ENCODE measurements around the gene DHX29.
"Not testable (repeated sequence)": the region's sequence is repeated elsewhere in the genome, so short reads cannot be mapped to it uniquely, and the experiment has no call there.

The DHX29 gene

DNA sequence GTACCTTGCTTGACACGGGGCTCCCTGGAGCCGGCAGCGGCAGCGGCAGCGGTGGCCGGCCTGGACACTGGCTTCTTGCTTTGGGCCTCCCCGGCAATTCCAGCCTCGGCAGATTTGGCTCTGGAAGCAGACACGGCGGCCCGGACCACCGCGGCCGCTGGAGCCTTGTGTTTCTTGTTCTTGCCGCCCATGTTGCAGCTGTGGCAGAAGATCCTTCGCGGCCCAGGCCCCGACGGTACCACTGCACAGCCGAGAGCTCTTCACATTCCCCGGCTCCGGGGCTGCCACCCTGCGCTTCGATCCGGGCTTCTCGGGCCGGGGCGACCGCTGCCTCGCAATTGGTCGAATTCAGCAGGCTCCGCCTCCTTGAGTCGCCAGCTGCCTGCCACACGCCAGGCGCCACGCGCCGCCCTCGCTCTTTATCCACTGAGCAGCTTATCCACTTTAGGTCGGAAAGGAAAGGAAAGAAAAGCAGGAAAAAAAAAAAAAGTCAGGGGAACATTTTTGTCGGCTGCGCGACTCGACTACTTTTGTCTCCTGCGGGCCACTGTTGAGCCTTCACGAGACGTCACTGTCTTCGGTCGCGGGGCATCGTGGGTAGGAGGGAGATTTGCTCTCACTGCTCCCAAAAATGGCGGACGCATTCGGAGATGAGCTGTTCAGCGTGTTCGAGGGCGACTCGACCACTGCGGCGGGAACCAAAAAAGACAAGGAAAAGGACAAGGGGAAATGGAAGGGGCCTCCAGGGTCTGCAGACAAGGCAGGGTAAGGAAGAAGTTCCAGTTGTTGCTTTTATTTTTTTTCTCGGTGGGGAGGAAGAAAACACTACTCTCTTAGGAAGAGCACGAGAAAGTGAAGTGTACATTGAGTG is at the start of gene DHX29, which contains the start of gene MTREX:
Gene DHX29 (minus strand): TSS at position 312 of the 871 bp plus-strand sequence. CDS start 121 bp downstream, at position 191.
Gene MTREX (plus strand): TSS at position 607 of the 871 bp plus-strand sequence. CDS start 25 bp downstream, at position 632.
- peak; percentile 90 to 94 for DNase-seq

DNA sequence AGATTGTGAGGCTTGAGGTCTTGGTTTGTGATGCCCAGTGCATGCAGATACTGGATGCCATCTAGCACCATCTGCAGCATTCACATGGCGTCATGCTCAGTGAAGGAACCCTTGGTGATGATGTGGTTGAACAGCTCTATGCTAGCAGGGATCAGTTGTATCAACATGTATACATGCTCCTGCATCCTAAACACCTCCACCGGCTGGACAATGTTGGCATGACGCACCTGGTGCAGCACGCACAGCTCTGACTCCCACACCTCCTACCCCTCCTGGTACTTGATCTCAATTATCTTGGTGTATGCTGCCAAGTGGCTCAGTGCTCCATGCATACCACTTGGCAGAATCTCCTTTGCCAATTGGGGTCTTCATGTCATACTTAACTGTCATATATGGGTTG is 49.4 kb upstream of the DHX29 start:
- no peak for DNase-seq

DNA sequence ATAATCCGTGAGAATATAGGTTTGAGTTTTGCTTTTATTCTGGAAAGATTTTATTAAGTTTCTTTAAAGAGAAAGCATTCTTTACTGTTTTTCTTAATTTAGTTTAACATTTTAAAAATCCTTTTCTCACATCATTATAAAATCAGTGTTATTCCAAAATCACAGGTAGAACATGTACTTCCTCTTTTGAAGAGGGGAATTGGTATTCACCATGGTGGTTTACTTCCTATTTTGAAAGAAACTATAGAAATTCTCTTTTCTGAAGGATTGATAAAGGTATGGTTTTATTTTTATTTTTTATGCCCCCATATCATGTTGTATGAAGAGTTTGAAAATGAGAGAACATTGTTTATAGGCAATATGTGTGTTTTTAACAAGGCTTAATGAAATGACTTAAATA is 43.3 kb upstream of the DHX29 start:
- no peak for DNase-seq

- DNase-seq: no peak
Measured at GRCh38 chr5:55347786-55348185, 40.3 kb upstream of the DHX29 start.

DNA sequence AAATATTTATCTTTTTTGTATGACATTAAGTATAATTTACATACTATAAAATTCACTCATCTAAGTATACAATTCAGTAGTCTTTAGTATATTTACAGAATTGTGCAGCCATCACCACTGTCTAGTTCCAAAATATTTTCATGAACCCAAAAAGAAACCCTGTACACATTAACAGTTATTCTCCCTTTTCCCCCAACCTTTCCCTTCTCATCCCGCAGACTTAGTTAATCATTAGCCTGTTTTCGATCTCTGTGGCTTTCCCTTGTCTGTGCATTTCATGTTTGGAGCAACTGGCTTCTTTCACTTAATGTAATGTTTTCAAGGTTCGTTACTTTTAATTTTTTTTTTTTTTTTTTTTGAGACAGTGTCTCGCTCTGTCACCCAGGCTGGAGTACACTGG is 37.8 kb upstream of the DHX29 start:
- no peak for DNase-seq

GRCh38 chr5:55344392-55344992 is 37.0 kb upstream of the DHX29 start:
- DNase-seq: peak; percentile 6 to 36

- no peak for DNase-seq
Measured at GRCh38 chr5:55343609-55344008, 36.1 kb upstream of the DHX29 start.

GRCh38 chr5:55343107-55343506 is 35.6 kb upstream of the DHX29 start:
- DNase-seq: no peak

GRCh38 chr5:55338810-55339243 is 31.3 kb upstream of the DHX29 start:
- DNase-seq: no peak

GRCh38 chr5:55338092-55338613 is 30.7 kb upstream of the DHX29 start:
- DNase-seq: no peak

- no peak for DNase-seq
Measured at GRCh38 chr5:55333811-55334210, 26.3 kb upstream of the DHX29 start.

- DNase-seq: no peak
Measured at GRCh38 chr5:55333017-55333416, 25.5 kb upstream of the DHX29 start.

- DNase-seq: no peak
Measured at GRCh38 chr5:55331321-55331720, 23.8 kb upstream of the DHX29 start.

DNA sequence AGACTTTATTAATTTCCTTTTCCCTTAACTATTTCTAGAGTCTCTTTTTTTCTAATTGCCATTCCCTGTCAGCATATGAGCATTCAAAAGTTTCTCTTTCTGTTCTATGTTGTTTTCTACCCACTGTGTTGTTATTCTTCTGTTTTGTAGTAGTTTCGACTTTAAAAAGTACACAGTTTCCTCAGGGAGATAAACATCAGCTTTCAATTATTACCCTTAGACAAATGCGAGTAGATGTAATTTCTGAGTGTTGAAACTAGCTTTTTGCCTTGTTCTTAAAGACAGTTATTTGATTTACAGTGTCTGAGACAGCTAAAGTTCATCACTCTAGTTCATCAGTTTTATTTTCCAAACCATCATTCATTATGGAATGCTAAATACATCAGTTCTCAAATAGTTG is 19.8 kb upstream of the DHX29 start:
- no peak for DNase-seq

DNA sequence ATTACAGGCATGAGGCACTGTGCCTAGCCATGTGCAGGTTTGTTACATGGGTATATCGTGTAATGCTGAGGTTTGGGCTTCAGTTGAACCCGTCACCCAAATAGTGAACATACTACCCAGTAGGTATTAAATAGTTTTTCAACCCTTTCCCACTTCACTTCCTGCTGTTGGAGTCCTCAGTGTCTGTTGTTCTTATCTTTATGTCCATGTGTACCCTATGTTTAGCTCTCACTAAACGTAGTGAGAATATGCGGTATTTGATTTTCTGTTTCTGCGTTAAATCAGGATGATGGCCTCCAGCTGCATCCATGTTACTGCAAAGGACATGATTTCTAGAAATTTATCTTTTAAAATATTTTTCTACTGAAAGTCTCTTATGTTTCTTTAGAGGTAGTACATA is 18.1 kb upstream of the DHX29 start:
- no peak for DNase-seq

GRCh38 chr5:55324815-55325418 is 17.4 kb upstream of the DHX29 start:
- peak; percentile 4 to 70 for DNase-seq

GRCh38 chr5:55324006-55324405 is 16.5 kb upstream of the DHX29 start:
- DNase-seq: no peak

DNA sequence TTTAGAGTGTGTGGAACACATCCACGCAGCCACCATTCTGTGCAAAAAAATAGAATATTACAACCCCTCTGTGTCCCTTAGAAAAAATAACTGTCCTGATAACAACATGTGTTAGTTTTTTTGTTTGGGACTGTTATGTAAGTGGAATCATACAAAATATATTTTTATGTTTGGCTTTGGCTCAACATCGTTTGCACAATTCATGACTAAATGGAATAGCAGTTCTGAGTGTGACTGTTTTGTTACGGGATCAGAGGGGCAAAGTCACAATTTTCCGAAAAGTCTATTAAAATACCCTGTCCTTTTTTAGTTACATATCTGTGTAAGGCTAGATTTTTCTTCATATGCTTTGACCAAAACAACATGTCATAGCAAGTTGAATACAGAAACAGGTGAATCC is 13.1 kb upstream of the DHX29 start:
- no peak for DNase-seq

GRCh38 chr5:55319491-55319890 is 12.0 kb upstream of the DHX29 start:
- no peak for DNase-seq

DNA sequence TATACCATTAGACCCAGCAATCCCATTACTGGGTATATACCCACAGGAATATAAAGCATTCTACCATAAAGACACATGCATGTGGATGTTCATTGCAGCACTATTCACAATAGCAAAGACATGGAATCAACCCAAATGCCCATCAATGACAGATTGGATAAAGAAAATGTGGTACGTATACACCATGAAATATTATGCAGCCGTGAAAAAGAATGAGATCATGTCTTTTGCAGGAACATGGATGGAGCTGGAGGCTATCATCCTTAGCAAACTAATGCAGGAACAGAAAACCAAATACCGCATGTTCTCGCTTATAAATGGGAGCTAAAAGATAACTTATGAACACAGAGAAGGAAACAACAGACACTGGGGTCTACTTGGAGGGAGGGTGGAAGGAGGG is 10.7 kb upstream of the DHX29 start:
- not testable (repeated sequence) for DNase-seq

DNA sequence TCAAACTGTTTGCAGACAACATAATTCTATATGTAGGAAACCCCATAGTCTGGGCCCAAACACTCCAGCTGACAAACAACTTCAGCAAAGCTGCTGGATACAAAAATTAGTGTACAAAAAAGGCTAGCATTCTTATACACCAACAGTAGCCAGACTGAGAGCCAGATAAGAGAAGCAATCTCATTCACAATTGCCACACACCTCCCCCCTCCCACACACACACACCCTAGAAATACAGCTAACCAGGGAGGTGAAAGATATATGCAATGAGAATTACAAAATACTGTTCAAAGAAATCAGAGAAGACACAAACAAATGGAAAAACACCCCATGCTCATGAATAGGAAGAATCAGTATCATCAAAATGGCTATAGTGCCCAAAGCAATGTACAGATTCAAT is 9.3 kb upstream of the DHX29 start:
- no peak for DNase-seq

- DNase-seq: no peak
Measured at GRCh38 chr5:55316289-55316688, 8.8 kb upstream of the DHX29 start.

DNA sequence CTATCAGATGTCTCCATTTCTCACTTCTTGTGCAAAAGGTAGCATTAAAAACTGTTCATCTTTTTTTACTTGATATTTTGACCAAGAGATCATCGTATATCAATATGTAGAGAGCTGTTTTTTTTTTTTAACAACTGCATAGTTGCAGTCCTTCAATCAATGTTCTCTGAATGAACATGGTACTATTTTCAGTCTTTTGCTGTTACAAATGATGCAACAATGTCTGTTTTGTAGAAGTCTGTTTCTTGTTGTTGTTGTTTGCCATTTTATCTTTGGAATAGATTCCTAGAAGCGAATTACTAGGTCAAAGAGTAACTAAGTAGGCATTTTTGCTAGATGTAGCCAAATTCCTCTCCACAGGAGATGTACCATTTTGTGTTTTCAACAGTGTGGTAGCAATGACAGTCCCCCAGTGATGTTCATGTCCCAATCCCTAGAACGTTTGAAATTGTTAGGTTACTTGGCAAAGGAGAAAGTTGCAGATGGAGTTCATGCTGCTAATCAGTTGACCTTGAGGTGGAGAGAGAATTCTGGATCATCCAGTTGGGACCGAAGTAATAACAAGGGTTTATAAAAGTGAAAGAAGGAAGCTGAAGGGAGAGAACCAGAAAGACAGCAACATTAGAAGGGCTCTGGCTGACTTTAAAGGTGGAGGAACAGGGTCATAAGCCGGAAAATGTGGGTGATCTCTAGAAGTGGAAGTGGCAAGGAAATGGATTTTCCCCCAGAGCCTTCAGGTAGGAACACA is 6.5 kb upstream of the DHX29 start:
- no peak for DNase-seq
